GM04503 (cell line): ENCODE data around the gene TAF10.

Experiments
- DNase-seq: peaks from one replicate; pipeline ENCODE4 v3.0.0-alpha.2; 2012; ENCODE audit warnings: low read depth

The TAF10 gene

DNA sequence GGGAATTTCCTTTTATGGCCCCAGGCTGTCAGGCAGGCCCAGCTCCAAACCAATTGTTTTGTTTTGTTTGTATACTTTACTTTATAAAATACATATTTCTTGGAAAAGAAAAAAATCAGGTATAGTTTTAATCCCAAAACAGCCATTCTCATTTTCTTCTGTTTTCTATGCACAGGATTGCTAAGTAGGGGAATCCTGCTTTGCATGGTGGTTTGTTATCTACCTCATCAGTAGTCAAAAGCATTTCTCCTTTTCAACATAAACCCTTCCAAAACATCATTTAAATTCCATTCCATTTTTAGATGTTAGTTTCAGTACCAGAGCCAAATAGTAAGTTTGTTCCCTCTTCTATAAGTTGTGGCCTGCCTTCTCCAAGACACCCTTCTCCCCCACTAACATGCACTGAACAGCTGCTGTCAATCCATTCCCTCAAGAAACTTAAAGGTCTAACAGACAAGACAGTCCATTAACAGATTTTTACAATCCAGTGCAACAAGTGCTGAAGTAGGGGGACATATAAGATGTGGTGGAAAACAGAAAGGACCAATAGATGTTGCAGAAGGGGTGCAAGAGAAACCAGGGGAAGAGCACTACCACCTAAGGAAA lies 4.7 kb downstream of the TAF10 start:
- no peak for DNase-seq

GRCh38 chr11:6606471-6607189 lies 5.4 kb downstream of the TAF10 start:
- no peak for DNase-seq

DNA sequence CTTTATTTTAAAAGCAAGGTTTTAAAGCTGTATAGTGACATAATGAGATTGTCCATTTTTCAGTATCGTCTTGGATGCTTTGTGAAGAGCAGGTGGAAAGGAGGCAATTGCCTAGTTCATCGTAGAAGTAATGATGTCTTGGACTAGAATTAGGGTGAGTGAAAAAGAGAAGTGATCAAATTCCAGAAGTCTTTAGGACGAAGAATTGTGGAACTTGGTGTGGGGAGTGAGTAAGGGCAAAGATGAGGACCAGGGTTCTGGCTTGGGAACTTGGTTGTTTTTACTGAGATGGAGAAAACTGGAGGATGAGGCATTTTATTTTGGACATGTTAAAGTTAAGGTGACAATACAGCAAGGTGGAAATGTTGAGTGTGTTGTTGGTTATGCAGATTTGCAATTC lies 7.2 kb downstream of the TAF10 start:
- DNase-seq: no peak

GRCh38 chr11:6604081-6604626 lies 7.9 kb downstream of the TAF10 start:
- DNase-seq: no peak

DNA sequence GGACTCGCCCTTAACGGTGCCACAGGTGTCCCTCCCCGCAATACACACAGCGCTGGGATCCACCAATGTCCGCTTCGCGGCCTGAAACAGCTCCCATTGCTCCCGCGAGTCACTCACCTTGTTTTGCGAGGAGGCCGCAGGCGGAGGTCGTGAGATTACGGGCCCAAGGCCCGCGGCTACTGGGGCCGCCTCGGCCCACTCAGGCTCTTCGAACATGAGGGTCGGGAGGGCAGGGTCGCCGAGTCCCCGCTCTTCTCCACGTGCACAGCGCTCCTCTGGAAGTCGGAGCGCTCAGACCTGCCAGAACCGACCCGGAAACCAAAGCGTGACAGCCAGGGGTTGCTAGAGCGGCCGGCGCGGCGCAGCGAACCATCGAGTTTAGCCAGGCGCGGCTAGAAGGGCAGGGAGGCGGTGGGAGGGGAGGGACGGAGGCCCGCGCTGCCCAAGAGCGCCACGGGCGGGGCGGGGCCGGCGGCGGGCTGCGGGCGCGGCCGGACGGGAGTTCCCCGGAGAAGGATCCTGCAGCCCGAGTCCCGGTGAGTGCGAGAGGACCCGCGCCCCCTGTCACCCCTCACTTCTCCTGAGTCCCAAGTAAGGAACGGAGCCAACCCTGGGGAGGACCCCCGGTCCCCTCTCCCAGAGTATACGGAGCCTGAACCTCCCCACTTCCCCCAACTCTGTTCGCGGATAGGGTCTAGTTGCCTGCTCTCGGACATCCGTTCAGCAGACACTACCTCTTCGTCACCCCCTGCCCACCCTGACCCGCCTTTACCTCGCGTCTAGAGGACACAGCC lies 8.5 kb downstream of the TAF10 start, which contains the start of the genes ILK and RRP8:
Gene ILK (plus strand): TSS at position 488 of the 794 bp plus-strand sequence. CDS start 498 bp downstream, outside the sequence.
Gene RRP8 (minus strand): TSS at position 330 of the 794 bp plus-strand sequence. CDS start 114 bp downstream, at position 216.
- no peak for DNase-seq

- DNase-seq: no peak
Measured at GRCh38 chr11:6602096-6602940, 9.7 kb downstream of the TAF10 start.

DNA sequence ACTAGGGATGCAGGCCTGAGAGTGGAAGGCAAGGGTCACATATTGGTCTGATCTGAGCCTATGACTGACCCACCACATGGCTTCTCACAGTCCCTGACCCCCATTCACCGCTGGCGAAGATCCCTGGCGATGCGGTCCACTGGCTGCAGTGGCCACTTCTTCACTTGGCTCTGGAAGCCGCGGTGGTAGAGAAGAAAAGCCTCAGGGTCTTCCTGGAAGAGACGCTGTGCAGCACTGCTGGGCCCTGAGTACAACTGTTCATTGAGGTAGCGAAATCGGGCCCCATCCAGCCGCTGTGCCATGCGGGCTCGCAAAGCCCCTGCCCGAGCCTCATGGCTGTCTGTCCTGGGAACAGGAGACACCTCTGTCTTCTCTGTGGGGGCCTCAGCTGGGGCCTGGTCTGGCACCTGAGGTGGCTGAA lies 11.0 kb downstream of the TAF10 start:
- DNase-seq: no peak

DNA sequence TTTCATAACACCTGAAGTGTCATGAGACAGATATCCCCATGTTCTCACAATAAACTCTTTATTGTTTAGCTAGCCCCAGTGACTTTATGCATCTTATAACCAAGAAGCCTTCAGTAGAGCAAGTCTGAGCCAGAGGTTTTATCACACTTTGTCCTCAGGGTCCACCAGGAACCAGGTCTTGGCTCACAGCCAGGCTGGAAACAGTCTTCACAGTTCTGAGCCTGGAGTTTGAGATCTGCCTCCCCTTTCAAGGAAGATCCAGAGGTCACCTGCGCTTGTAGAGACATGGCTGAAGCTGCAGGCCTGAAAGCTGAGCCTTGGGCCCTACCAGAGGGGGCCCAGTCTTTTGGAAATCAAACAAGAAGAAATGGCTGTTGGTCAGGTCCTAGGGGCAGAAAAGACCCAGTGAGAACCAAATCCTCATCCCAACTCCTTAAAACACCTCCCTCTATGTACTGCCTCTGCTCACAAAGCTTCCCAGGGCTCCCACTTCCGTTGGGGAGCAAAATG lies 12.1 kb downstream of the TAF10 start:
- DNase-seq: no peak

DNA sequence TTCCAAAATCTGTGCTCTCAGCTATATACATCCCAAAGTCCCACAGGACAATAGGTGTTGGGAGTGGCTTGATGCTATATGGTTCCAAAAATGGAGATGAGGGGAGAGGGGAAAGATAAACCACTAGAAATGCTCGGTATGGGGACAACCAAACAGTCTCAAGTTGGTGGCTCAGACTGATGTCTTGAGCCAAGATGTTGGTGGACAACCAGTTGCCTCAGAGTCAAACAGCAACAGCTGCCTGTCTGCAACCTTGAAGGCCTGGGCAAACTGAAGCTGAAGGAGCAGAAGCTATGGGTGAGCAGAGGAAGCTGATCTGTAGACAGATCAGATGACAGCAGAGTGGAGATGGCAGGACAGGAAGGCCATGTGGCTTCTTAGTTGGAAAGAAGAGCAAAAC lies 12.6 kb downstream of the TAF10 start:
- no peak for DNase-seq

- no peak for DNase-seq
Measured at GRCh38 chr11:6598555-6598954, 13.5 kb downstream of the TAF10 start.

DNA sequence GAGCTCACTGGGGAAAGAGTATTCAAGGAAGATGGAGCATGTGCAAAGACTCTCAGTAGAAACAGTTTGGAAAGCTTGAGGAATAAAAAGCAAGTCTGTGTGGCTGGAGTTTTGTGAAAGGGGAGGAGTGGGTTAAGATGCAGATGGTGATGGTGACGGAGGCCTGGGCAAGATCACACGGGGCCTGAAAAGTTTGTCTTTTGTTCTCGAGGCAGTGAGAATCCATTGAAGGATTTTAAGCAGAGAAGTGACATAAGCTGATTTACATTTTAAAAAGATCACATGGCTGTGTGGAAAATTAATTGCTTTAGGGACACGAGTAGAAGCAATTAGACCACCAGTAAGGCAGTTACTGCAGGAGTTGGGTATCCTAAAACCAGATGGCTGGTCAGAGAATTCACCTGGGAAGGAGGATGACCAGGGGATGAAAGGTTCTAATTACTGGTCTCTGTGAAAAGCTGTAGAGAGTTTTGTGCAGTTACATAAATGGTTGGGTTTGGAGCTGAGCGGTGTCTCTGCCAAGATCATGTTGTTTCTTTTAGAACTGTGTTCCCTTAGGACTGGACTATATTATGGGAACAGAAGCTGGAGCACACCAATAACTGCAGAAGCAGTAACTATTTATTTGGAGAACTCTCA lies 15.7 kb downstream of the TAF10 start:
- DNase-seq: no peak

DNA sequence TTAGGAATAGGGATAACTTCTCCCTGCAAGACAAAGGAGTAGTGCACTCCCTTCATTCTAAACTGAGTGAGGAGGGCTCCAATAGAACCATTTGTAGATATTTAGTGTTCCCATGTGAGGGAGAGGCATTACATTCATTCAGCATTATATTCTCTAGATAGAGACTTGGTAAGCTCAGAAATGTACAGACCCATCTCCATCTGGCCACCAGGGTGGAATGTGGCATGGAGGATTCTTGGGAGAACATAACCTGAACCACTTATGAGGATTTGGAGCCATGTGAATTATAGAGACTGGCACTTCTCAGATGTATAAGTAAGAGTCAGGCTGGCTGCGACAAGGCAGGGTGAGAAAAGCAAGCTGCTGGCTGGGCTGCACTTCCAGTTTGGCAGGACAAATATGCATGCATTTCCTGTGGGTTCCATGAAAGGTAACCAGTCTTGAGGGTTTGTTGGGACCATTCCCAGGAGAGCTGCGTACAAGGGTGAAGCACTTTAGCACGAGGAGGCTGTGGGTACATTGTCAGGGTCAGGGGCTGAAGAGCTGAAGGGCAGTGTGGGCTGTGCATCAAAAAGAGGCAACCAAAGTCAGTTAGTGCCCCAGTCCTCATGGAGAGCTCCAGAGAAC lies 17.8 kb downstream of the TAF10 start:
- no peak for DNase-seq

DNA sequence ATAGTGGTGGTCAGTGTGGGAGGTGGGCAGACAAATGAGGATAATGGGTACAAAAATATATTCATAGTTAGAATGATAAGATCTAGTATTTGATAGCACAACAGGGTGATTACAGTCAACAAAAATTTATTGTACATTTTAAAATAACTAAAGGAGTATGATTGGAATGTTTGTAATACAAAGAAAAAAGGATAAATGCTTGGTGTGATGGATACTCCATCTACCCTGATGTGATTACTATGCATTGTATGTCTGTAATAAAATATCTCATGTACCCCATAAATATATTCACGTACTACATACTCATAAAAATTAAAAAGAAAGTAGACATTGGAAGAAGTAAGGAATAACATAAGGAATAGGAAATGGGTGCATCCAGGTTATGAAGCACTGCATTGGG lies 24.0 kb downstream of the TAF10 start:
- DNase-seq: no peak

GRCh38 chr11:6587360-6587953 lies 24.6 kb downstream of the TAF10 start:
- no peak for DNase-seq

- no peak for DNase-seq
Measured at GRCh38 chr11:6586434-6587359, 25.3 kb downstream of the TAF10 start.

GRCh38 chr11:6584528-6584927 lies 27.5 kb downstream of the TAF10 start:
- no peak for DNase-seq

GRCh38 chr11:6583584-6583983 lies 28.4 kb downstream of the TAF10 start:
- no peak for DNase-seq

DNA sequence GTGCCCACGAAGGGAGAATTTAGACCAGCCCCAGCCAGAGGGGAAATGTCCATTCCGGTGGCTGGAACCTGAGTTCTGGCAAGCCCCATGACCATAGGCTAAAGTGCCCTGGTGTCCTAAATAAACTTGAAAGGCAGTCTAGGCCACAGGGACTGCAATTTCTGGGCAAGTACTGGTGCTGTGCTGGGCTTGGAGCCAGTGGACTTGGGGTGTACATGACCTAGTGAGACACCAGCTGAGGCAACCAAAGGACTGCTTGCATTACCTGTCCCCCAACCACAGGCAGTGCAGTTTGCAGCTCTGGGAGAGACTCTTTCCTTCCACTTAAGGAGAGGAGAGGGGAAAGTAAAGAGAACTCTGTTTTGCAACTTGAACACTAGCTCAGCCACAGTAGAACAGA lies 32.3 kb downstream of the TAF10 start:
- no peak for DNase-seq

- DNase-seq: no peak
Measured at GRCh38 chr11:6578134-6578533, 33.9 kb downstream of the TAF10 start.
